Prostate gland (tissue), 2 donors: ENCODE results near the gene COL25A1. TPM values are rescaled to one million over a fixed set of nuclear protein-coding genes. Genes with fewer than 3 reads are reported as not detected.

ENCODE experiments used
- DNase-seq: peaks from one replicate; pipeline ENCODE4 v3.0.0-alpha.2; 2019; ENCODE audit warnings: low spot score
- H3K27ac ChIP-seq, 2 donors: fragments of 200-600 bp; sonication (generic); 2 replicates each; pipeline ENCODE4 v1.5.1; 2017 to 2019
- H3K27me3 ChIP-seq: fragments of 200-600 bp; sonication (generic); replicated peaks from 2 replicates; pipeline ENCODE4 v1.5.1; 2019; ENCODE audit not compliant: insufficient read depth
- H3K36me3 ChIP-seq, 2 donors: fragments of 200-600 bp; sonication (generic); 1 replicate in 1 of 2; 2 replicates in 1 of 2; pipeline versions ENCODE4 v1.5.1 to v1.8.1; 2017 to 2019
- H3K4me1 ChIP-seq: fragments of 200-600 bp; sonication (generic); replicated peaks from 2 replicates; pipeline ENCODE4 v1.5.1; 2019
- H3K4me3 ChIP-seq, 2 donors: fragments of 200-600 bp; sonication (generic); 2 replicates each; pipeline ENCODE4 v1.5.1; 2017 to 2019
- H3K9me3 ChIP-seq: fragments of 200-600 bp; sonication (generic); 2 replicates; pipeline ENCODE4 v1.5.1; 2017
- CTCF ChIP-seq, 4 experiments: fragments of 200-600 bp in 2 of 4; fragments of 450-650 bp in 2 of 4; sonication (generic) in 2 of 4; IDR thresholded peaks; 1 replicate in 3 of 4; 2 replicates in 1 of 4; pipeline ENCODE4 v1.5.1; 2016 to 2019; ENCODE audit warnings: antibody characterized with exemption in 4 of 4, mild to moderate bottlenecking in 2 of 4, moderate library complexity in 2 of 4
- POLR2A ChIP-seq: fragments of 450-650 bp; IDR thresholded peaks from one replicate; pipeline ENCODE4 v1.6.1; 2016; ENCODE audit warnings: antibody characterized with exemption, mild to moderate bottlenecking
- POLR2AphosphoS5 ChIP-seq: sonication (generic); formaldehyde crosslinking; IDR thresholded peaks from one replicate; pipeline ENCODE4 v1.6.1; 2017; ENCODE audit warnings: antibody characterized with exemption
- WGBS: methylation state at CpG from one replicate; pipeline ENCODE4 v1.1.5; 2018; 5-methylcytosine and 5-hydroxymethylcytosine counted together
- intact Hi-C: fragments of 100-400 bp; cut with DNase I; formaldehyde crosslinking; loops from one replicate; pipeline ENCODE4 v1.14.2; 2022
- total RNA-seq, 2 donors: library from RNA; depleted of rRNA; stranded (reverse); fragments of >200 nt; gene quantifications; one replicate each; pipeline ENCODE4 v1.1.0, GENCODE V29; 2016

The COL25A1 gene
- total RNA-seq, 2 donors from 2014 or later: 0.73 to 2.8 TPM

GRCh38 chr4:109294468-109295020, 7.9 kb downstream of the COL25A1 start:
- DNase-seq: no peak
- Histone ChIP-seq H3K4me3 (no peak overlapping the region), H3K27me3 (no peaks in the 10 kb centered on the region), H3K9me3 (no peaks in the 10 kb centered on the region), H3K4me1 (no peaks in the 10 kb centered on the region), H3K36me3 (no peaks in the 10 kb centered on the region), H3K27ac (no peak overlapping the region)
- intact Hi-C loops: no loop called here
- TF ChIP-seq CTCF (IDR thresholded peaks at IDR 0.05) (no peak), POLR2A (no peak), POLR2AphosphoS5 (no peak)
- WGBS: 90% methylated on average over 4 of the region's 4 CpGs

- Histone ChIP-seq H3K4me3 (no peak overlapping the region), H3K36me3 (no peaks in the 10 kb centered on the region), H3K27ac (no peak overlapping the region), H3K27me3 (no peaks in the 10 kb centered on the region), H3K9me3 (no peaks in the 10 kb centered on the region), H3K4me1 (no peaks in the 10 kb centered on the region)
- no peak for TF ChIP-seq POLR2A
- no peak for TF ChIP-seq POLR2AphosphoS5
- TF ChIP-seq CTCF (IDR thresholded peaks at IDR 0.05): no peak
- no peak for DNase-seq
- WGBS: 56% methylated on average over 1 of the region's 1 CpG
- intact Hi-C loops: no loop called here
These were observed 8.5 kb downstream of the COL25A1 start for GRCh38 chr4:109294006-109294405.

- DNase-seq: no peak
- Histone ChIP-seq H3K27me3 (no peaks in the 10 kb centered on the region), H3K9me3 (no peaks in the 10 kb centered on the region), H3K4me1 (no peaks in the 10 kb centered on the region), H3K36me3 (no peaks in the 10 kb centered on the region), H3K4me3 (no peak overlapping the region), H3K27ac (no peak overlapping the region)
- WGBS: 75% methylated on average over 2 of the region's 2 CpGs
- TF ChIP-seq CTCF (IDR thresholded peaks at IDR 0.05) (no peak), POLR2AphosphoS5 (no peak), POLR2A (no peak)
- intact Hi-C loops: no loop called here
These were observed 10.7 kb downstream of the COL25A1 start for GRCh38 chr4:109291707-109292238.

- H3K4me3 ChIP-seq: no peak overlapping the region
- intact Hi-C loops: no loop called here
- H3K4me1 ChIP-seq: no peaks in the 10 kb centered on the region
- no peaks in the 10 kb centered on the region for H3K9me3 ChIP-seq
- no peak for DNase-seq
- H3K36me3 ChIP-seq: no peaks in the 10 kb centered on the region
- H3K27me3 ChIP-seq: no peaks in the 10 kb centered on the region
- TF ChIP-seq POLR2A (no peak), POLR2AphosphoS5 (no peak), CTCF (IDR thresholded peaks at IDR 0.05) (no peak)
- 83% methylated on average over 3 of the region's 3 CpGs for WGBS
- H3K27ac ChIP-seq: no peak overlapping the region
These were observed 11.5 kb downstream of the COL25A1 start for GRCh38 chr4:109290918-109291317.

- no peak overlapping the region for H3K4me3 ChIP-seq
- no peak overlapping the region for H3K27ac ChIP-seq
- no peak for DNase-seq
- whole genome bisulfite sequencing: 71% methylated on average over 3 of the region's 3 CpGs
- H3K27me3 ChIP-seq: no peaks in the 10 kb centered on the region
- no peaks in the 10 kb centered on the region for H3K4me1 ChIP-seq
- no peaks in the 10 kb centered on the region for H3K36me3 ChIP-seq
- intact Hi-C loops: no loop called here
- no peaks in the 10 kb centered on the region for H3K9me3 ChIP-seq
- TF ChIP-seq CTCF (IDR thresholded peaks at IDR 0.05) (no peak), POLR2AphosphoS5 (no peak)
These were observed 23.8 kb downstream of the COL25A1 start for GRCh38 chr4:109278594-109279031.
